T47D (cell line): ENCODE data around the gene SPATA20.
A peak's percentile ranks its signal among the peaks of the same experiment; 100 is the strongest.

Experiments used
- DNase-seq, 2 experiments: peaks; one replicate each; pipeline versions ENCODE4 v3.0.0 to v3.0.0-alpha.2; 2011 to 2012; ENCODE audit warnings: low read depth in 1 of 2, low spot score in 1 of 2
- JUND ChIP-seq: IDR thresholded peaks from 2 replicates; pipeline ENCODE4 v1.6.1; 2012; ENCODE audit warnings: low read depth
- in situ Hi-C: cut with HindIII; loops from 2 replicates; pipeline ENCODE4 v1.10.0; 2016; ENCODE audit warnings: low sequenced_read_pairs, low pct_unique_long_range_greater_than_20kb

Gene SPATA20

DNA sequence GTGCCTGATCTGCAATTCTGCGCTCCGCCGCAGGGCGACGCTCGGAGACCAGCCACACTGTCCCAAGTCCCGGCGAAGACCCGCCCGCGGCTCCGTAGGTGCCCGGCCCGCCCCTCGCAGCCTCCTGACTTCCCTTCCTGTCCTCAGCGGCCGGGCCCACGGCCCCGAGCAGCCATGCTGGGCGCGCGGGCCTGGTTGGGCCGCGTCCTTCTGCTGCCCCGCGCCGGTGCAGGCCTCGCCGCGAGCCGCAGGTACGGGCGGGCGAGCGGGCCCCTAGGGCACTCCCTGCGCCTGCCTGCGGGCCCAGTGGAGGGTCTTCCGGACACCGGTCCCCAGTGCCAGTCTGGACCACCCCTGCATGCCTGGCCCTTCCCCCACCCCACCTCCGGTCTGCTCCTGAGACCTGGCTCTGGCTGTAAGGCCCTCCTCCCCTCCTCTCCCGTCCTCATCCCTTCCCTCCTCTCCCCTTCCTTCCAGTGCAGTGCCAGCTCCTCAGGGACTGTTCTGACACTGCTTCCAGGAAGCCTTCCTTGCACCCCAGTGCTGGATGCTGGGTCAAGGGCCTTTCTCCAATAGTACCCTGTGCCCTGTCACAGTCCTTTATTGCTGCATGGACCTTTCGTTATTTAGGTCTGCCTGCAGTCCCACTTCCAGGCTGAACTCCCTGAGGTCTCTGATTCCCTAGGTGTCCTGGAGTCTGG, at the start of gene SPATA20:
TSS of gene SPATA20 (plus strand) at position 140 of the 701 bp plus-strand sequence. CDS start at position 175, 35 bp downstream.
- peak; percentile 86 to 96 for DNase-seq
- TF ChIP-seq JUND, result no peak
- in situ Hi-C loops, result no loop called here

DNA sequence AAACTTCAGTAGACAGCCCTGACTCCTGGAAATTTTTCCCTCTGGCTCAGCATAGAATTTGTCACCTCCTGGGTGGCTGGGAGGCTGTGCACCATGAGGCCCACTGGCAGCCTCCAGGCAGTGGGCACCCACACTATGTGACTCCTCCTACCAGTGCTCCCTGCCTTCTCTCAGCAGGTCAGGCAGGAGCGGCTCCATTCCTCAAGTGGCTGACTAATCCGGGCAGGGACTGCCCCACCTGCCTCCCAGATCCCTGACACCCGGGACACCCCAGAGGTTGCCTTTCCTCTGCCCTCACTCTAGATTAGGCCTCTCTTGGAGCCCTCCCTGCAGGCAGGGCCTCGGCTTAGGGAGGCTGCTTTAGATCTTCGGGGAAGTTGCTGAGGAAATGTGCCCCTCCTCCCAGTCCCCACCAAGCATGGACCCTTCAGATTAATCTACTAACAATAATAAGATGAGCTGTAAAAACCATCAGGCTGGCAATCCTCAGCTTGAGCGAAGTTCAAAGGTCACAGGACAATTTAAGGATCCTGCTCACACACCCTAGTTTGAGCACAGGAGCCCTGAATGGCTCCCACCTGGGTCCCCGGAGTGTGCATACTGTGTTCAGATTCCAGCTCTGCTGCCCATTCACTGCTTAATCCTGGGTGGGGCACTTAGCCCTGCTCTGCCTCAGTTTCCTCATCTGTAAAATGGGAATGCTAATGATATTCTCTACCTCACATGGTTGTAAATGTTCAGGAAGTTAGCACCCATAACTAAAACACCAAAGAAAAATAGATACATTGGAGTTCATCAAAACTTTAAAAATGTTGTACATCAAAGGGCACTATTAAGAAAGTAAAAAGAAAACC, 48.7 kb upstream of the SPATA20 start:
- DNase-seq, result peak in 1 of 2 experiments; percentile 55
- no peak for TF ChIP-seq JUND
- in situ Hi-C loops, result no loop called here

- TF ChIP-seq JUND, result no peak
- in situ Hi-C loops, result no loop called here
- DNase-seq, result no peak
Measured at GRCh38 chr17:50499270-50499669, 47.7 kb upstream of the SPATA20 start.

DNA sequence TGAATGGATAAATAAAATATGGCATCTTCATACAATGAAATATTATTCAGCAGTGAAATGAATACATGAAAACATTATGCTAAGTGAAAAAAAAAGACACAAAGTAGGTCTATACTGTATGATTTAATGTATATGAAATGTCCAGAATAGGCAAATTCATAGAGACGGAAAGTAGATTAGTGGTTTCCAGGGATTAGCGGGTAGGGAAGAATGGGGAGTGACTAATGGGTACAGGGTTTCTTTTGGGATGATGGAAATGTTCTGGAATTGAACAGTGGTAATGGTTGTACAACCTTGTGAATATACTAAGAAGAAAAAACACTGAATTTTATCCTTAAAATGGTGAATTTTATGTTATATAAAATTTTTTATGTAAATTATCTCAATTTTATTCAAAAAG, 47.3 kb upstream of the SPATA20 start:
- in situ Hi-C loops, result no loop called here
- no peak for DNase-seq

DNA sequence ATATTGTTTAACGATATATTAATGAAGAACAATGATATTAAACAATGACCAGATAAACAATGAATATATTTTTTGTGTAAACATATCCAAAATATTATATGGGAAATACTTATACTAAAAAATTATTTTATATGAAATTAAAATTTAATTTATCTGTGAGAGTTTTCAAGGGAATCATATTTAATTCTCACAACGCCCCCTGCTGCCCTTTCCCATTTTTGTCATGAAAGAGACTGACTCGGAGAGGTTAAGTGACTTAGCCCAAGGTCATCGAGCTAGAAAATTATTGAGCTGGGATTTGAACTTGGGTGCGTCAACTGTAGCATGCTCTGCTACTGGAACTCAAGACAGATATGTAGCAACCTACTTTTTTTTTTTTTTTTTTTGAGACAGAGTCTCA, 45.9 kb upstream of the SPATA20 start:
- no peak for TF ChIP-seq JUND
- in situ Hi-C loops, result no loop called here
- DNase-seq, result peak in 1 of 2 experiments; percentile 58

More for the DNA sequence above, 47.3 kb upstream of the SPATA20 start:
- TF ChIP-seq JUND, result no peak

- no peak for TF ChIP-seq JUND
- in situ Hi-C loops, result no loop called here
- DNase-seq, result no peak
Measured at GRCh38 chr17:50502301-50502990, 44.5 kb upstream of the SPATA20 start.

GRCh38 chr17:50505591-50506130, 41.3 kb upstream of the SPATA20 start:
- no peak for DNase-seq
- in situ Hi-C loops, result no loop called here
- no peak for TF ChIP-seq JUND

DNA sequence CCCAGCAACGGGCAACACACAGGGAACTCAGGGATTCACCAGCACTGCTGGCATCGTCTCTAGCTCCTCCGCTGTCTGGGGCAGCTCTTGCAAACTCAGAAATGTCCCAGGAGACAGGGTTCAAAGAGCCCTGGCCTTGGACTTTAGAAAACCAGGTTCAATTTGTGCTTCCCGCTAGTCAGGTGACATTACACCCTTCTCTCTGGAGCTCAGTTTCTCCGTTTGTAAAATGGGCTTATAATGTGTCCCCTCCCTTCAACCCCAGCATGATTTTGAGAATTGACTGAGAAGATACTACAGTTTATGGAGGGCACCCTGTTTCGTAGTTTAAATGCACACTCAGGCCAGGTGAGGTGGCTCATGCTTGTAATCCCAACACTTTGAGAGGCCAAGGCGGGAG, 40.7 kb upstream of the SPATA20 start:
- DNase-seq, result no peak
- TF ChIP-seq JUND, result no peak
- in situ Hi-C loops, result no loop called here

- TF ChIP-seq JUND, result no peak
- peak; percentile 77 to 78 for DNase-seq
- in situ Hi-C loops, result no loop called here
Measured at GRCh38 chr17:50507871-50508572, 39.0 kb upstream of the SPATA20 start, which contains the start of gene MYCBPAP. TSS of gene MYCBPAP (plus strand) at chr17:50508439. CDS start at chr17:50508675, 236 bp downstream.

GRCh38 chr17:50508573-50509460, 38.2 kb upstream of the SPATA20 start:
- in situ Hi-C loops, result no loop called here
- no peak for TF ChIP-seq JUND
- DNase-seq, result no peak

DNA sequence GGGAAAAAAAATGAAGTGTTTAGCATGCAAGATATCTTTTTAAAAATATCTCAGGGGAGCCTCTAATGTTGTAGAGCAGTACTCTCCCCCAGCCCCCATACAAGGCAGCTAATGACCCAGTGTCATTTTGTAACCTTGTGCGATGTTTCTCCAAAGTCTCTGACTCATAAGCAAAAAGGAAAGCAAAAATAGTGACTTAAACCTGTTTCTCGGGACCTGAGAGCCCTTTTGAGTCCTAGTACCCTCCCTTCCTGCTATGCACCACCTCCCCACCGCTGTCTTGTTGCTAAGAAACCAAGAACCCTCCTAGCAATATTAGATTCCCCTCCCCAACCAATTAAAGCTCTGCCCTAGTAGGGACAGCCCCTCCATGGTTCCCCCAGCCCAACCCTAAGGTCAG, 35.9 kb upstream of the SPATA20 start:
- no peak for TF ChIP-seq JUND
- DNase-seq, result no peak
- in situ Hi-C loops, result no loop called here
